ENCODE data around the gene FAM193A.
"Not testable (repeated sequence)": the region's sequence is repeated elsewhere in the genome, so short reads cannot be mapped to it uniquely, and the experiment has no call there.

FAM193A gene

DNA sequence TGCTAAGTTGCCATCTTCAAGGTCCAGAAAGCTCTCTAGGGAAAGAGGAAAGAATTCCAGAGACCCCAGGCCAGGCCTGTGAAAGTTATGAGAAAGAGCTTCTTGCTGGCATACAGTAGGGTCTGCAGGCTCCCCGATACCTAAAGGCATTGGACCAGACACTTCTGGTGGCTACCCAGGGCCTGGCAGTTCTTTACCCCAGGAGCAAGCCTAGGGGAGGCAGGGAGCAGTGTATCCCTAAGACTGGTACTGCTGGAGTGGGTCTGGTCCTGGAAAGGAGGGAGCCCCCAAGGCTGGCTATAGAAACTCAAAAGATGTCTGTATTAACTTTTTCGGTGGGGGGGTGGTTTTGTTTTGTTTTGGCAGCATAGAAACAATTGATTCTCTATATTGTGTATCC lies 19.8 kb upstream of the FAM193A start:
- H3K36me3 ChIP-seq (ENCODE audit: insufficient read depth, low read length), result peaks cover 12% of the 10 kb centered on the region; the same call in 1 of the 2 replicates
- no peak overlapping the region for H2AFZ ChIP-seq (ENCODE audit: low read length, unreplicated experiment)
- no peak overlapping the region for H3K27ac ChIP-seq (ENCODE audit: low read depth, low read length)

DNA sequence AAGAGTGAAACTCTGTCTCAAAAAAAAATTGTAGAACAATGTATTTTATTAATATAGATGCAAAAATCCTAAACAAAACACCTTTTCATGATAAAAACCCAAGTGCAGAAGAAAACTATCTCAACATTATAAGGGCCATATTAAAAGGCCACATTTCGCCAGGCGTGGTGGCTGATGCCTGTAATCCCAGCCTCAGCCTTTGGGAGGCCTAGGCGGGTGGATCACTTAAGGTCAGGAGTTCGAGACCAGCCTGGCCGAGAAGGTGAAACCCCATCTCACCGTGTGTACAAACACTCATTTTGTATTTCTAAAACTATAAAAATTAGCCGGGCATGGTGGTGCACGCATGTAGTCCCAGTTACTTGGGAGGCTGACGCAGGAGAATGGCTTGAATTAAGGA lies 9.9 kb upstream of the FAM193A start:
- Histone ChIP-seq H3K79me2 (ENCODE audit: control insufficient read depth, insufficient read depth, low read length, unreplicated experiment) (no peaks in the 10 kb centered on the region), H2AFZ (ENCODE audit: low read length, unreplicated experiment) (no peak overlapping the region), H3K4me1 (ENCODE audit: control insufficient read depth, insufficient read depth, low read length, unreplicated experiment) (no peaks in the 10 kb centered on the region), H3K27ac (ENCODE audit: low read depth, low read length) (no peak overlapping the region), H3K4me3 (ENCODE audit: low read depth, low read length) (no peak overlapping the region), H3K27me3 (ENCODE audit: insufficient read depth, low read length) (no peaks in the 10 kb centered on the region), H3K36me3 (ENCODE audit: insufficient read depth, low read length) (no peaks in the 10 kb centered on the region)

More for the DNA sequence above, 19.8 kb upstream of the FAM193A start:
- no peak overlapping the region for H3K4me3 ChIP-seq (ENCODE audit: low read depth, low read length)
- no peaks in the 10 kb centered on the region for H3K27me3 ChIP-seq (ENCODE audit: insufficient read depth, low read length)
- H3K79me2 ChIP-seq (ENCODE audit: control insufficient read depth, insufficient read depth, low read length, unreplicated experiment), result no peaks in the 10 kb centered on the region
- no peaks in the 10 kb centered on the region for H3K4me1 ChIP-seq (ENCODE audit: control insufficient read depth, insufficient read depth, low read length, unreplicated experiment)

DNA sequence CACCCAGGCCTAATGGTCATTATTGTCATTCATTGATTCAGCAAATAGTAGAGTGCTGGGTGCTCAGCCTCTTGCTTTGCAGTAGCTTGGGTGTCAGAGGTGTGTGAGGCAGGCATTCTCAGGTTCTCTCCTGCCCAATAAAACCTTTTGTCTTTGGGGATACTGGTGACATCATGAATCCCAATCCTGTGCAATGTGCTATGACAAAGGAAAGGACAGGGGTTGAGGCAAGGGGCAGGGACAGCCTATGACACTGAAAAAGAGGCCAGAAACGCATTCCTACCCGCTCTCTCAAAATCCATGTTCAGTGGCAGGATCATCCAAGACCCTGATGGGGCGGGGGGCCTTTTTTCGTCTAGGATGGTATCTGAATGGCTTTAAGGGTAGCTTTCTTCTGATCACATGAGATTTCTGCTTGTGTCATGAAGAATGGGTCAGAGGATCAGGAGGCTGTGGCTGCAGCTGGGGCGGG lies 1.5 kb upstream of the FAM193A start:
- peak overlapping the region; percentile 52 for H3K27ac ChIP-seq (ENCODE audit: low read depth, low read length)
- H2AFZ ChIP-seq (ENCODE audit: low read length, unreplicated experiment), result no peak overlapping the region

DNA sequence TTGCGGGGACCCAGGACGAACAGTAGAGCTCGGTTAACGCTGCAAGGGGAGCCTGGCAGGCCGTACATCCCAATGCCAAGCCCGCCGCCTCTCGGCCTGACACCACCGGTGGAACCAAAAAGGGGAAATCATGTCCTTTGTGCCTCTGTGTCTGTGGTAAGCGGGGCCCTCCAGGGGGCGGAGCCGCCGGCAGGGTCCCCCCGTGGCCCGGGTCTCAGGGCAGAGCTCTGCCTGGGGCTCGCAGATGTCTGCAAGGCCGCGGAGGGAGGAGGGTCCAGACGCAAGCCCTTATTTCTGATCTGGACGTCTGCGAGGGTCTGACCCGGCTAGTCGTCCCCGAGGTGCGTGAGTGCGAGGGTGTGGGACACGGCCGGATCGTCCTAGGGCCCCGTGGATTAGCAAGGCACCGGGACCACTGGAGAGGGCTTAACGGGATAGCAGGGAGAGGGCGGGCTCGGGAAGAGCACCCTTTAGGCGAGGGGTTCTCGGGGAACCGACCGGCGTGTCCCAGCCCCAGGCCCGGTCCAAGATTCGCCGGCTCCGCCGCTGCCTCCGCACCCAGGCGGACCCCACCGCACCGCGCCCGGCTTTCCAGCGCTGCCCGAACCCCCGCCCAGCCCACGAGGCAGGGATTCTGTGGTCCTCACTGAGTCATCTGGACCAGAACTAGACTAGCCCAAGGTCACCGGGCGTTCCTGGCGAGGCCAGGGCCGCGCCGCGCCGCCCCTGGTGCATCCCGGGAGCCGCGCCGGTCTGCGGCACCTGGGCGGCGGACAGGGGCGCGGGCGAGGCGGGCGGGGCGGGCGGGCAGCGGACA lies 863 bp upstream of the FAM193A start:
- H3K27me3 ChIP-seq (ENCODE audit: insufficient read depth, low read length), result no peaks in the 10 kb centered on the region
- peaks cover 39% of the 10 kb centered on the region for H3K79me2 ChIP-seq (ENCODE audit: control insufficient read depth, insufficient read depth, low read length, unreplicated experiment)
- peaks cover 13% of the 10 kb centered on the region for H3K4me1 ChIP-seq (ENCODE audit: control insufficient read depth, insufficient read depth, low read length, unreplicated experiment)
- H3K4me3 ChIP-seq (ENCODE audit: low read depth, low read length), result peak overlapping the region; percentile 95
- peak overlapping the region; percentile 52 for H3K27ac ChIP-seq (ENCODE audit: low read depth, low read length)
- no peaks in the 10 kb centered on the region for H3K36me3 ChIP-seq (ENCODE audit: insufficient read depth, low read length)
- peak overlapping the region; percentile 47 for H2AFZ ChIP-seq (ENCODE audit: low read length, unreplicated experiment)

More for the DNA sequence above, 1.5 kb upstream of the FAM193A start:
- H3K36me3 ChIP-seq (ENCODE audit: insufficient read depth, low read length), result no peaks in the 10 kb centered on the region
- no peaks in the 10 kb centered on the region for H3K27me3 ChIP-seq (ENCODE audit: insufficient read depth, low read length)
- peak overlapping the region; percentile 95 for H3K4me3 ChIP-seq (ENCODE audit: low read depth, low read length)
- peaks cover 32% of the 10 kb centered on the region for H3K79me2 ChIP-seq (ENCODE audit: control insufficient read depth, insufficient read depth, low read length, unreplicated experiment)
- H3K4me1 ChIP-seq (ENCODE audit: control insufficient read depth, insufficient read depth, low read length, unreplicated experiment), result peaks cover 13% of the 10 kb centered on the region

DNA sequence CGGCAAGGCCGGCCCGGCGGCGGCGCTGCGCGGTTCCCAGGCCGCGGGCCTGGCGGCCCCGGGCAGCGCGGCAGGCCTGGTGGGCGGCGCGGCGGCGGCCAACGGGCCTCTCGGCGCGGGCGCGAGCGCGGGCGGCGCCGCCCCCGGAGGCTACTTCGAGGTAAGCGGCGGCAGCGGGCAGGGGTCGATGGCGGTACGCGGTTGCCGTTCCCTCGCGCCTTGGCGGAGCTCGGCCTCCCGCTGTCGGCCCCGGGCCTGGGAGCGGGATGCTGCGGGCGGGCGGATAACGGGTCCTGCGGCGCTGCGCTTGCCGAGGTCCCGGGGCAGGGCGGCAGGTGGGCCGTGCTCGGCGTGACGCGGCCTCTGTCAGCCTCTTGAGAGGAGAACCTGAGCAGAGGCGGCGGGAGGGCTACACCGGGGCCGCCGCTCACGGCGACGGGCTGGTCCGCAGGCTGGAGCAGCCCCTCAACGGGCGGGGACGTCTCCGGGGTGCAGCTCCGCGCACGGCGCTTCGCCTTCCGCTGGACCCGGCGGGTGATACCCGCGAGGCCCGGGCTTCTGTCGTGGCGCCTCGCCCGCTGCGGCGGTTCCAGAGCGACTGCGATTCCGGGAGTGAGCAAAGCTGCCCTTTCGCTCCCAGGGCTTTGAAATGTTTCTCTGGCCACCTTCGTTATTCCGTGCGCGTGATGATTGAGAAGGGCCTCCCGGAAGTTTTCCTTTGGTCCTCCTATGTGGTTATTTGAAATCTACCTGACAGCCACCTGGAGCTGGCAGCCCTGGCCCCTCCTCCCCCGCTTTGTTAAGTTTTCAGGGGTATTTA lies 774 bp downstream of the FAM193A start:
- peak overlapping the region; percentile 86 for H3K4me3 ChIP-seq (ENCODE audit: low read depth, low read length)
- H3K27ac ChIP-seq (ENCODE audit: low read depth, low read length), result peak overlapping the region; percentile 58
- H2AFZ ChIP-seq (ENCODE audit: low read length, unreplicated experiment), result peak overlapping the region; percentile 27
- H3K27me3 ChIP-seq (ENCODE audit: insufficient read depth, low read length), result no peaks in the 10 kb centered on the region
- no peaks in the 10 kb centered on the region for H3K36me3 ChIP-seq (ENCODE audit: insufficient read depth, low read length)
- peaks cover 13% of the 10 kb centered on the region for H3K4me1 ChIP-seq (ENCODE audit: control insufficient read depth, insufficient read depth, low read length, unreplicated experiment)
- peaks cover 55% of the 10 kb centered on the region for H3K79me2 ChIP-seq (ENCODE audit: control insufficient read depth, insufficient read depth, low read length, unreplicated experiment)

DNA sequence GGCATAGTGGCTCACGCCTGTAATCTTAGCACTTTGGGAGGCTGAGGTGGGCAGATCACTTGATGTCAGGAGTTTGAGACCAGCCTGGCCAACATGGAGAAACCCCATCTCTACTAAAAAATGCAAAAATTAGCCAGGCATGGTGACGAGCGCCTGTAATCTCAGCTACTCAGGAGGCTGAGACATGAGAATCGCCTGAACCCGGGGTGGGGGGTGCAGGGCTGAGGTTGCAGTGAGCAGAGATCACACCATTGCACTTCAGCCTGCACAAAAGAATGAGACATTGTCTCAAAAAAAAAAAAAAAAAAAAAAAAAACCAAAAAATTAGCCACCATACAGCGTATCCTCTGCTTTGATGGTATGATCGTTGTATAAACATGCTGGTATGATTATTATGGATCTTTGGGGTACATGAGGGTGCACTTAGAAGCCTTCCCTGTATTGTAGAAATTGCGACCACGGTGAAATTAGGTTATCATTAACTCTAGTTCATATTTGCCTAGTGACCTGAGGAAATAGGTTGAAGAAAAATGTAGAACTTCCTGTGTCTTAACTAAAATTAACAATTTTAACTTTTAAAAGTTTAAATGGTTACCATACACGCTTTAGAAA lies 7.2 kb downstream of the FAM193A start:
- H3K4me1 ChIP-seq (ENCODE audit: control insufficient read depth, insufficient read depth, low read length, unreplicated experiment), result not testable (repeated sequence)

DNA sequence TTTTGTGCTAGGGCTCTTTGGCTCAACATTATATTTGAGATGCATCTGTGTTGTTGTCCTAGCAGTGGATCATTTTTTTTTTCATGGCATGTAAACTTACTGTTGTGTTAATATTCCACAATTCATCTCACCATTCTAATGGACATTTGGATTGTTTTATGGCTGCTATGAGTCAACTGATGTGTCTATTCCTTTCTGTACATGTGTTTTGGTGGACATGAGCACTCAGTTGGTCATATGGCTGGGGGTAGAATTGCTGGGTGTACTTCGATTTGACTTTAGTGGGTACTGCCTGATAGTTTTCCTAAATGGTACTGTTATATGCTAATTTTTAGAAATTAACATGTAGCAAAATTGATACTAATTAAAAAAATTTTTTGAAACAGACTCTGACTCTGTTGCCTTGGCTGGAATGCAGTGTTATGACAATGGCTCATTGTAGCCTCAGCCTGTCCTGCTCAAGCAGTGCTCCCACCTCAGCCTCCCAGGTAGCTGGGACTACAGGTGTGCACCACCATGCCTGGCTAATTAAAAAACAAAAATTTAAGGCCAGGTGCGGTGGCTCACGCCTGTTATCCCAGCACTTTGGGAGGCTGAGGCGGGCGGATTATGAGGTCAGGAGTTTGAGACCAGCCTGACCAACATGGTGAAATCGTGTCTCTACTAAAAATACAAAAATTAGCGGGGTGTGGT lies 9.0 kb downstream of the FAM193A start:
- Histone ChIP-seq H3K36me3 (ENCODE audit: insufficient read depth, low read length) (peaks cover 4% of the 10 kb centered on the region; the same call in 1 of the 2 replicates), H3K27me3 (ENCODE audit: insufficient read depth, low read length) (no peaks in the 10 kb centered on the region), H3K79me2 (ENCODE audit: control insufficient read depth, insufficient read depth, low read length, unreplicated experiment) (peaks cover 92% of the 10 kb centered on the region), H3K27ac (ENCODE audit: low read depth, low read length) (no peak overlapping the region), H3K4me3 (ENCODE audit: low read depth, low read length) (no peak overlapping the region), H2AFZ (ENCODE audit: low read length, unreplicated experiment) (no peak overlapping the region), H3K4me1 (ENCODE audit: control insufficient read depth, insufficient read depth, low read length, unreplicated experiment) (no peaks in the 10 kb centered on the region)

More for the DNA sequence above, 7.2 kb downstream of the FAM193A start:
- H2AFZ ChIP-seq (ENCODE audit: low read length, unreplicated experiment); H3K27ac ChIP-seq (ENCODE audit: low read depth, low read length); H3K36me3 ChIP-seq (ENCODE audit: insufficient read depth, low read length); H3K4me3 ChIP-seq (ENCODE audit: low read depth, low read length); H3K27me3 ChIP-seq (ENCODE audit: insufficient read depth, low read length): not testable (repeated sequence)
- peaks cover 98% of the 10 kb centered on the region for H3K79me2 ChIP-seq (ENCODE audit: control insufficient read depth, insufficient read depth, low read length, unreplicated experiment)

DNA sequence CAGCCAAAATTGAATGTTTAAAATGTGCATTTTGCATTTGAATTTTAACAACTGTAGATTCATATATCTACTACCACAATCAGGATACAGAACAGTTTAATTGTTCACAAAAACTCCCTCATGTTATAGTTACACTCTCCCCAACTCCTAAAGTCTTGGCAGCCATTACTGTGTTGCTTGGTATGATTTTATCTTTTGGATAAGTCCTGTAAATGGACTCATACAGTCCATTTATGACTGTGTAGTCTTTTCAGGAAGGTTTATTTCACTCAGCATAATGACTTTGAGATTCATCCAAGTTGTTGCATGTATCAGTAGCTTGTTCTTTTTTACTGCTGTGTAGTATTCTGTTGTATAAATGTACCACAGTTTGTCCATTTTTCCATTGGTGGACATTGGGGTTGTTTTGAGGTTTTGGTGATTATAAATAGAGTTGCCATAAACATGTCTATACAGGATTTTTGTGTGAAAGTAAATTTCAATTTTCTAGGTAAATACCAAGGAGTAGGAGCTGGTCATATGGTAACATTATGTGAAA lies 9.9 kb downstream of the FAM193A start:
- H2AFZ ChIP-seq (ENCODE audit: low read length, unreplicated experiment), result no peak overlapping the region
- peaks cover 4% of the 10 kb centered on the region; the same call in 1 of the 2 replicates for H3K36me3 ChIP-seq (ENCODE audit: insufficient read depth, low read length)
- H3K4me1 ChIP-seq (ENCODE audit: control insufficient read depth, insufficient read depth, low read length, unreplicated experiment), result no peaks in the 10 kb centered on the region
- no peak overlapping the region for H3K4me3 ChIP-seq (ENCODE audit: low read depth, low read length)
- no peaks in the 10 kb centered on the region for H3K27me3 ChIP-seq (ENCODE audit: insufficient read depth, low read length)
- H3K79me2 ChIP-seq (ENCODE audit: control insufficient read depth, insufficient read depth, low read length, unreplicated experiment), result peaks cover 89% of the 10 kb centered on the region
- H3K27ac ChIP-seq (ENCODE audit: low read depth, low read length), result no peak overlapping the region

DNA sequence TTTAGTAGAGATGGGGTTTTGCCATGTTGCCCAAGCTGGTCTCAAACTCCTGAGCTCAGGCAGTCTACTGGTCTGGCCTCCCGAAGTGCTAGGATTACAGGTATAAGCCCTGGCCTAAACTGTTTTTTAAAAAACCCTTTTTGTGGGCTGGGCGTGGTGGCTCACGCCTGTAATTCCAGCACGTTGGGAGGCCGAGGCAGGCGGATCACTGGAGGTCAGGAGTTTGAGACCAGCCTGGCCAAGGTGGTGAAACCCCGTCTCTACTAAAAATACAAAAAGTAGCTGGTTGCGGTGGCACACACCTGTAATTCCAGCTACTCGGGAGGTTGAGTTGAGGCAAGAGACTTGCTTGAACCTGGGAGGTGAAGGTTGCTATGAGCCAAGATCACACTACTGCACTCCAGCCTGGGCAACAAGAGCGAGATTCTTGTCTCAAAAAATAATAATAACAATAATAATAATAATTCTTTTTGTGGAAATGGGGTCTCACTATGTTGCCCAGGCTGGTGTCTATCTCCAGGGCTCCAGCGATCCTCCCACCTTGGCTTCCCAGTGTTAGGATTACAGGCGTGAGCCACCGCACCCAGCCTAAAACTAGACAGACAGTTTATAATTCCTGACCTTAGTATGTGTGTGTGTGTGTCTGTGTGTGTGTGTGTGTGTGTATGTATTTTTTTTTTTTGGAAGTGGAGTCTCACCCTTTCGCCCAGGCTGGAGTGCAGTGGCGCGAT lies 10.7 kb downstream of the FAM193A start:
- H3K4me3 ChIP-seq (ENCODE audit: low read depth, low read length); H3K4me1 ChIP-seq (ENCODE audit: control insufficient read depth, insufficient read depth, low read length, unreplicated experiment); H3K27ac ChIP-seq (ENCODE audit: low read depth, low read length); H3K27me3 ChIP-seq (ENCODE audit: insufficient read depth, low read length); H2AFZ ChIP-seq (ENCODE audit: low read length, unreplicated experiment); H3K36me3 ChIP-seq (ENCODE audit: insufficient read depth, low read length): not testable (repeated sequence)
- peaks cover 88% of the 10 kb centered on the region for H3K79me2 ChIP-seq (ENCODE audit: control insufficient read depth, insufficient read depth, low read length, unreplicated experiment)

All from ACC112 (cell line).